Subcutaneous abdominal adipose tissue (tissue), 5 donors: ENCODE measurements around the gene PSMG4.

ENCODE experiments used
- H3K27ac ChIP-seq: one replicate; pipeline ENCODE4 v1.7.0; 2013; ENCODE audit warnings: low read depth, mild to moderate bottlenecking, inconsistent platforms, low read length, moderate library complexity
- H3K27me3 ChIP-seq, 5 donors: one replicate each; pipeline ENCODE4 v1.7.0; 2013; ENCODE audit warnings: low read length in 5 of 5, inconsistent platforms in 1 of 5; ENCODE audit not compliant: control insufficient read depth in 5 of 5, insufficient read depth in 4 of 5
- H3K36me3 ChIP-seq, 5 donors: one replicate each; pipeline ENCODE4 v1.7.0; 2013; ENCODE audit warnings: low read length in 5 of 5; ENCODE audit not compliant: control insufficient read depth in 5 of 5, insufficient read depth in 5 of 5
- H3K4me1 ChIP-seq, 5 donors: one replicate each; pipeline ENCODE4 v1.7.0; 2013; ENCODE audit warnings: low read length in 5 of 5, mild to moderate bottlenecking in 3 of 5, moderate library complexity in 1 of 5; ENCODE audit not compliant: control insufficient read depth in 5 of 5, insufficient read depth in 5 of 5
- H3K4me3 ChIP-seq, 5 donors: one replicate each; pipeline ENCODE4 v1.7.0; 2013; ENCODE audit warnings: low read length in 5 of 5, low read depth in 1 of 5
- H3K9ac ChIP-seq, 5 donors: one replicate each; pipeline ENCODE4 v1.7.0; 2013; ENCODE audit warnings: low read length in 5 of 5, mild to moderate bottlenecking in 4 of 5, moderate library complexity in 3 of 5
- H3K9me3 ChIP-seq, 5 donors: one replicate each; pipeline ENCODE4 v1.7.0; 2013; ENCODE audit warnings: low read length in 5 of 5; ENCODE audit not compliant: control insufficient read depth in 5 of 5
- donor health status: healthy.
- donor health status: healthy.
- donor health status: healthy.
- donor health status: healthy.
- donor health status: healthy.

The PSMG4 gene

GRCh38 chr6:3293271-3294155, 34.8 kb downstream of the PSMG4 start:
- H3K27me3 ChIP-seq: no peaks in the 10 kb centered on the region
- peaks cover 0 to 73% (median 42%) of the 10 kb centered on the region in 5 donors for H3K36me3 ChIP-seq
- H3K4me1 ChIP-seq: peaks cover 0 to 26% (median 0%) of the 10 kb centered on the region in 5 donors
- H3K27ac ChIP-seq: no peak overlapping the region
- no peak overlapping the region for H3K9ac ChIP-seq
- H3K9me3 ChIP-seq: no peaks in the 10 kb centered on the region
- H3K4me3 ChIP-seq: no peak overlapping the region

DNA sequence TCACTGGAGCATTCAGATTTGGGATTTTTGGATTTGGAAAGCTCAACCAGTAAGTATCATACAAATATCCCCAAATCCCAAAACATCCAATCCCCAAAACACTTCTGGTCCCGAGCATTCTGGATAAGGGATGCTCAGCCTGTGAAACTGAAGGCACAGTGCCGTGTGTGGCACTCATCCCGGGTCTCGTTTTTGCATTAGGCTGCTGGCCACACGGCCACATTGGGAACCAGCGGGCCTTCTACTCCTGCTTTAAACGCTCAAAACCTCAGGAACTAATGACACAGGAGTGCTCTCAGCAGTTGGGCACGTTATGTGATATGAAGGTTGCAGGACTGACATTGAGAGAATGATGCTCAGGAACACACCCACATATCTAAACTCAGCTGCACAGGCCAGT, 35.6 kb downstream of the PSMG4 start:
- Histone ChIP-seq H3K4me1 (peaks cover 0 to 19% (median 0%) of the 10 kb centered on the region in 5 donors), H3K4me3 (no peak overlapping the region), H3K27me3 (no peaks in the 10 kb centered on the region), H3K9me3 (no peaks in the 10 kb centered on the region), H3K36me3 (peaks cover 0 to 65% (median 40%) of the 10 kb centered on the region in 5 donors), H3K9ac (no peak overlapping the region), H3K27ac (no peak overlapping the region)

DNA sequence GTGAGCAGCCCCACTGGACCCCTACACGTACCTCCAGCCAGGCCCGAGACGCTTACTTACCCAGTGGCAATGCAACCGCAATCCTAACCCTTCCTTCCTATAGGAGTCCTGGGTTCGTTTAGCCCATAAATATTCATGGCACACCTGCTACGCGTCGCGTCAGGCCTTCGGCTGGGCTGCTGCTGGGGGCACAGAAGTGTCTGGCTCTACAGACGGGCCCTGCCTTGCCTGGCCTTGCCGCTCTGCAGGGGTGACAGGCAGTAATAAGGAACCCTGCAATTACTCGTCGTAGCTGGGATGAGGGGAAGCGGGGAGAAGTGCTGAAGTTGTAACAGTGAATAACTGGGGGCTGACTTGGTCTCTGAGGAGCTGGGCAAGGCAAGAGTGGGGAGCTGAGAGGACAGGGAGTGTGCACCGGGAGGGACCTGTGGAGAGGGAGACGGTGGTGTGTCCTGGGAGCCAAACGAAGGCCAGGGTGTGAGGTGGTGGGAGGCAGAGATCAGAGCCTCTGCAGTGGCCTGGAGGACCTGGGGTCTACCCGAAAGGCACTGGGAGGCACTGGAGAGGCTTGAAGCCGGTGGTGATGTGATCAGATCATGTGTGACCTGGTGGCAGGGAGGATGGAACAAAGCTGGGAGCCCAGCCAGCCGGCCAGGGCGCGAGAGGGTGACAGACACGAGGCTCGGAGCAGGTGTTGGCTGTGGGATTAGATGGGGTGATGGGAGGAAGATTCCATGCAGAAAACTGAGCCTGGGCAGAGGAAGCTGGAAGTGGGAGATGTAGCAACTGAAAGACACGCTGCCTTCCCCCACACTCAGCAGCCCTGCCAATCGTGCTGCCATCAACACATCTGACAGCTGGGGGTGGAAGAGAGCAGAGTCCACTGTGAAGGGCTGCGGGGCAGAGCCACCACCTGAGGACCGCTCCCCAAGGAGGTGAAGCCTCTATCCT, 36.4 kb downstream of the PSMG4 start:
- Histone ChIP-seq H3K9me3 (no peaks in the 10 kb centered on the region), H3K9ac (no peak overlapping the region), H3K27me3 (no peaks in the 10 kb centered on the region)

DNA sequence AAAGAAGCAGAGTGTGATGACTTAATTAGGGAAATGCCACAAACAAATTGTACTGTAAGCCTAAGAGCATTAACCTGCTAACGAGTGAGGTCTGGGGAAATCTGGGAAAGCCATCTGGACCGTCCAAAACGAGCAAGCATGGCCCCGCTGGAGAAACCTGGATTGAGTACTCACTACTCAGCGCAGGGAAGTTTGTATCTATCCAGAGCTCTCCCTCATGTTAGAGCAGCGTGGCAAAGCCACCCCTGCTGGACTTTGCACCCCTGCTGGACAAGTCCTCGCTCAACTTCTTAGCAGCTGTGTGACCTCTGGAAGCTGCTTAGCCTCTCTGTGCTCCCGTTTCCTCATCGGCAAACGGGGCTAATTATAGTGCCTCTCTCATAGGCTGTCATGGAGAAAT, 37.3 kb downstream of the PSMG4 start:
- no peaks in the 10 kb centered on the region for H3K9me3 ChIP-seq
- H3K27ac ChIP-seq: no peak overlapping the region
- H3K27me3 ChIP-seq: no peaks in the 10 kb centered on the region
- peaks cover 0 to 49% (median 33%) of the 10 kb centered on the region in 5 donors for H3K36me3 ChIP-seq
- no peak overlapping the region for H3K9ac ChIP-seq
- peaks cover 0 to 10% (median 0%) of the 10 kb centered on the region in 5 donors for H3K4me1 ChIP-seq
- H3K4me3 ChIP-seq: no peak overlapping the region

More for the DNA sequence above, 36.4 kb downstream of the PSMG4 start:
- Histone ChIP-seq H3K4me3 (no peak overlapping the region), H3K36me3 (peaks cover 0 to 58% (median 36%) of the 10 kb centered on the region in 5 donors), H3K27ac (no peak overlapping the region), H3K4me1 (peaks cover 0 to 12% (median 0%) of the 10 kb centered on the region in 5 donors)

DNA sequence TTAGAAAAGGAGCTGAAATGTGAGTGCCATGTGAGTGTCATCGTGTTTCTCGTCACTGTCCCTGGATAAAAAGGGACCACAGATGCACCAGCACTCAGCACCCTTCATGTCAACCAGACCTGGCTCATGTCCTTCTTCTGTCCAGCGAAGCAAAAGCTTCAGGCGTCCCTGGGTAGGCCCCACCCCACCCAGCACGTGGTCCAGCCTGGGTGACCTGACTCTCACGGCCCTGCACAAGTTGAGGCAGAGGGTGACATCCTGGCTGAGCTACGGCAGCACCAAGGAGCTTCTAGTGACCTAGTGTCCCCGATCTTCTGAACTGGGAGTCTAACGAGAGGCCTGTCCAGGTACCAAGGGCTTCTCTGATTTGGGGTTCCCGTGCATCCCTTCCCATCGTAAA, 37.8 kb downstream of the PSMG4 start:
- no peaks in the 10 kb centered on the region for H3K27me3 ChIP-seq
- no peak overlapping the region for H3K27ac ChIP-seq
- peaks cover 0 to 10% (median 0%) of the 10 kb centered on the region in 5 donors for H3K4me1 ChIP-seq
- no peaks in the 10 kb centered on the region for H3K9me3 ChIP-seq
- no peak overlapping the region for H3K4me3 ChIP-seq
- H3K36me3 ChIP-seq: peaks cover 0 to 49% (median 33%) of the 10 kb centered on the region in 5 donors
- no peak overlapping the region for H3K9ac ChIP-seq

DNA sequence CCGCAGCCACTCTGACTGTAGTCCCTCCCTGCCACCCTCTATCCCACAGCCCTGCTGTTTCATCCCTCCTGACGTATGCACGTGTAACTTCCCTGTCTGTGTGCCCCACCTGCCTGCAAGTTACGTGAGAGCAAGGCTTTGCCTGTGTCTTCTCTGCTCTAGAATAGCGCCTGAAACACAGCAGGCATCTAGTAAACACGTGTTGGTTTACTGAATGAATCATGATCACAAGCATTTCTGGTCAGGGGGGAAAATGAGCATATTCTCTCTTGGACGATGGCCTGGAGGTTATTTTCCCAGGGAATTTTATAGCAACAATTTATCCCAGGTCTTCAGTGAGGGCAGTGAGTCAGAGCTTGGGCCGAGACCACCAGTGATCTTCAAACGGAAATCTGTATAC, 38.3 kb downstream of the PSMG4 start:
- no peaks in the 10 kb centered on the region for H3K27me3 ChIP-seq
- H3K9me3 ChIP-seq: no peaks in the 10 kb centered on the region
- peaks cover 0 to 45% (median 31%) of the 10 kb centered on the region in 5 donors for H3K36me3 ChIP-seq
- H3K4me1 ChIP-seq: peaks cover 0 to 10% (median 0%) of the 10 kb centered on the region in 5 donors
- no peak overlapping the region for H3K9ac ChIP-seq
- H3K27ac ChIP-seq: no peak overlapping the region
- no peak overlapping the region for H3K4me3 ChIP-seq

GRCh38 chr6:3297909-3298308, 39.2 kb downstream of the PSMG4 start:
- Histone ChIP-seq H3K9ac (no peak overlapping the region), H3K27me3 (no peaks in the 10 kb centered on the region), H3K4me3 (no peak overlapping the region), H3K4me1 (peaks cover 0 to 6% (median 0%) of the 10 kb centered on the region in 5 donors), H3K36me3 (peaks cover 0 to 36% (median 23%) of the 10 kb centered on the region in 5 donors), H3K27ac (no peak overlapping the region), H3K9me3 (no peaks in the 10 kb centered on the region)

- H3K9ac ChIP-seq: no peak overlapping the region
- no peaks in the 10 kb centered on the region for H3K27me3 ChIP-seq
- peaks cover 0 to 6% (median 0%) of the 10 kb centered on the region in 5 donors for H3K4me1 ChIP-seq
- H3K27ac ChIP-seq: no peak overlapping the region
- H3K36me3 ChIP-seq: peaks cover 4 to 27% (median 14%) of the 10 kb centered on the region in 5 donors
- no peaks in the 10 kb centered on the region for H3K9me3 ChIP-seq
- H3K4me3 ChIP-seq: no peak overlapping the region
Observed at GRCh38 chr6:3299221-3299620, 40.5 kb downstream of the PSMG4 start.

DNA sequence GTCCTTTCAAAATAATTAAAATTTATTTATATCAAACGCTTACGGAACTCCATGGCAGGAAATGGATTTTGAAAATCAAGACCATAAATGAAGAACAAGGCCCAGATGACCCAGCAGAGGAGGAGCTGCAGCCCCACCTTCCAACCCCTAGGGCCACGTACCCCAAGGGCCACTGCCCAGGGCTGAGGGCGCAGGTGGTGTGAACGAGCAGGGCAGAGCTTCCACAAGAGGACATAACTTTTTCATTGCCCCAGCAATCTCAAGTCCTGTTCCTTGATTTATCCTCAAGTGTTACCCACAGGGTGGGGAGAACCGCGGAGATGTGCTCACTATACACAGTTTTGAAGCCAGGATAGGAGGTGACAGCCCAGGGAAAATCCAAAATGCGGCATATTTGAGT, 42.8 kb downstream of the PSMG4 start:
- Histone ChIP-seq H3K4me3 (no peak overlapping the region), H3K27me3 (no peaks in the 10 kb centered on the region), H3K9ac (no peak overlapping the region), H3K27ac (no peak overlapping the region), H3K36me3 (peaks cover 4 to 25% (median 12%) of the 10 kb centered on the region in 5 donors), H3K9me3 (no peaks in the 10 kb centered on the region), H3K4me1 (no peaks in the 10 kb centered on the region)
